PC-3 (cell line): Measurements from ENCODE around the gene NRIP1. TPM values are rescaled to one million over a fixed set of nuclear protein-coding genes. Genes with fewer than 3 reads are reported as not detected.

Source experiments
- ATAC-seq: fragments of 200-7000 bp; cut with Tn5 transposase; 2 replicates; pipeline ENCODE4 v1.9.1; 2020; ENCODE audit warnings: mild to moderate bottlenecking, moderate library complexity
- BruUV-seq: library from RNA; stranded (reverse); fragments of 400-500 nt; replicated peaks from 2 replicates; lab custom pipeline; 2021; lab: Mats Ljungman, UMichigan
- CTCF ChIA-PET: fragments of 300-600 bp; sonication (Branson Sonifier 250); formaldehyde crosslinking; loops from one replicate; lab custom pipeline; 2022; ENCODE audit warnings: antibody characterized with exemption; lab: Charles Lee
- POLR2A ChIA-PET: fragments of 300-600 bp; sonication (Branson Sonifier 250); formaldehyde crosslinking; loops from one replicate; lab custom pipeline; 2022; ENCODE audit warnings: antibody characterized with exemption; ENCODE audit not compliant: unreplicated experiment; lab: Charles Lee
- DNase-seq: peaks from one replicate; pipeline ENCODE4 v3.0.0-alpha.2; 2015
- H2AFZ ChIP-seq: fragments of 300-600 bp; sonication (generic); 2 replicates; pipeline ENCODE4 v1.6.0; 2016; ENCODE audit warnings: antibody characterized with exemption, low read length
- H3F3A ChIP-seq: fragments of 300-600 bp; sonication (generic); one replicate; pipeline ENCODE4 v1.6.0; 2017; ENCODE audit warnings: antibody characterized with exemption, low read length, control low read depth, mild to moderate bottlenecking; ENCODE audit not compliant: unreplicated experiment
- H3K27ac ChIP-seq: fragments of 300-600 bp; sonication (generic); 2 replicates; pipeline ENCODE4 v1.5.1; 2016; ENCODE audit warnings: mild to moderate bottlenecking, low read length
- H3K27me3 ChIP-seq: fragments of 300-600 bp; sonication (generic); 2 replicates; pipeline ENCODE4 v1.6.1; 2016; ENCODE audit warnings: low read length, mixed read lengths
- H3K36me3 ChIP-seq: fragments of 300-600 bp; sonication (generic); 2 replicates; pipeline ENCODE4 v1.6.1; 2016; ENCODE audit warnings: low read depth, mixed run types, low read length, mixed read lengths
- H3K4me1 ChIP-seq: fragments of 300-600 bp; sonication (generic); 2 replicates; pipeline ENCODE4 v1.5.1; 2016; ENCODE audit warnings: low read length; ENCODE audit not compliant: insufficient read depth
- H3K4me2 ChIP-seq: fragments of 300-600 bp; sonication (generic); 2 replicates; pipeline ENCODE4 v1.6.0; 2016; ENCODE audit warnings: low read length
- H3K4me3 ChIP-seq: fragments of 300-600 bp; sonication (generic); 2 replicates; pipeline ENCODE4 v1.5.1; 2016; ENCODE audit warnings: mild to moderate bottlenecking, low read length, mixed read lengths
- H3K79me2 ChIP-seq: fragments of 300-600 bp; sonication (generic); 2 replicates; pipeline ENCODE4 v1.6.1; 2017; ENCODE audit warnings: low read length, mixed read lengths
- H3K9ac ChIP-seq: fragments of 300-600 bp; sonication (generic); 2 replicates; pipeline ENCODE4 v1.6.0; 2016; ENCODE audit warnings: mild to moderate bottlenecking, low read length
- H3K9me2 ChIP-seq: fragments of 300-600 bp; sonication (generic); replicated peaks from 2 replicates; pipeline ENCODE4 v1.6.1; 2016; ENCODE audit warnings: mixed run types, low read length, mixed read lengths
- H3K9me3 ChIP-seq: fragments of 300-600 bp; sonication (generic); 2 replicates; pipeline ENCODE4 v1.6.1; 2016; ENCODE audit warnings: low read length, mixed read lengths
- H4K20me1 ChIP-seq: fragments of 300-600 bp; sonication (generic); 2 replicates; pipeline ENCODE4 v1.6.1; 2016; ENCODE audit warnings: low read length, mixed read lengths
- CTCF ChIP-seq: fragments of 300-600 bp; sonication (generic); conservative IDR thresholded peaks from 2 replicates; pipeline ENCODE4 v1.5.1; 2017; ENCODE audit warnings: antibody characterized with exemption, low read depth, mild to moderate bottlenecking, low read length
- EZH2 ChIP-seq: fragments of 300-600 bp; sonication (generic); IDR thresholded peaks from one replicate; pipeline ENCODE4 v1.6.1; 2017; ENCODE audit warnings: antibody characterized with exemption, mild to moderate bottlenecking, low read length; ENCODE audit not compliant: unreplicated experiment
- EZH2phosphoT487 ChIP-seq: fragments of 300-600 bp; sonication (generic); IDR thresholded peaks from 2 replicates; pipeline ENCODE4 v1.6.1; 2018; ENCODE audit warnings: mild to moderate bottlenecking, antibody characterized with exemption, low read length, borderline replicate concordance
- intact Hi-C: fragments of 100-400 bp; cut with micrococcal nuclease; formaldehyde crosslinking; loops from 2 replicates; pipeline ENCODE4 v1.9.0; 2023
- total RNA-seq: library from RNA; depleted of rRNA; stranded (reverse); fragments of >200 nt; gene quantifications from 2 replicates; pipeline ENCODE4 v1.2.3, GENCODE V29; 2014

NRIP1 gene
- total RNA-seq, 1 experiment from 2014 or later: 69.2 TPM

GRCh38 chr21:15090390-15090789, 25.6 kb upstream of the NRIP1 start:
- Histone ChIP-seq H3K9me2 (no peaks in the 10 kb centered on the region), H3K9me3 (no peaks in the 10 kb centered on the region), H3K36me3 (no peaks in the 10 kb centered on the region), H3K4me3 (no peak overlapping the region), H3K79me2 (no peaks in the 10 kb centered on the region), H3K4me1 (peaks cover 7% of the 10 kb centered on the region; the same call in 1 of the 2 replicates), H4K20me1 (no peaks in the 10 kb centered on the region), H3K9ac (no peak overlapping the region), H3K27me3 (no peaks in the 10 kb centered on the region), H2AFZ (no peak overlapping the region), H3K27ac (no peak overlapping the region), H3K4me2 (no peak overlapping the region), H3F3A (no peaks in the 10 kb centered on the region)
- intact Hi-C loops: loop anchor here (5.0 kb wide), 1 partner anchor 82 kb away; no protein-coding TSS in a partner anchor
- ChIA-PET CTCF (no interaction called here), POLR2A (no interaction called here)
- ATAC-seq: no peak
- no peak for TF ChIP-seq EZH2
- TF ChIP-seq EZH2phosphoT487: no peak
- TF ChIP-seq CTCF: no peak
- no peak for DNase-seq
- BruUV-seq: no TSS peak

- Histone ChIP-seq H3K9me3 (no peaks in the 10 kb centered on the region), H2AFZ (no peak overlapping the region), H3K9ac (no peak overlapping the region), H3K4me1 (peaks cover 7% of the 10 kb centered on the region; the same call in 1 of the 2 replicates), H3K4me2 (no peak overlapping the region), H3F3A (no peaks in the 10 kb centered on the region), H3K4me3 (no peak overlapping the region), H3K27me3 (no peaks in the 10 kb centered on the region), H3K79me2 (no peaks in the 10 kb centered on the region), H3K36me3 (no peaks in the 10 kb centered on the region), H3K27ac (no peak overlapping the region), H3K9me2 (no peaks in the 10 kb centered on the region), H4K20me1 (no peaks in the 10 kb centered on the region)
- no peak for ATAC-seq
- intact Hi-C loops: no loop called here
- no peak for DNase-seq
- TF ChIP-seq CTCF (no peak), EZH2 (no peak), EZH2phosphoT487 (no peak)
- ChIA-PET CTCF (no interaction called here), POLR2A (no interaction called here)
- BruUV-seq: no TSS peak
Measured at GRCh38 chr21:15088488-15088887, 23.7 kb upstream of the NRIP1 start.

GRCh38 chr21:15084668-15085067, 19.9 kb upstream of the NRIP1 start:
- Histone ChIP-seq H3K9ac (no peak overlapping the region), H3K27ac (no peak overlapping the region), H3F3A (no peaks in the 10 kb centered on the region), H3K9me2 (no peaks in the 10 kb centered on the region), H3K4me2 (no peak overlapping the region), H3K36me3 (no peaks in the 10 kb centered on the region), H3K4me3 (no peak overlapping the region), H3K27me3 (no peaks in the 10 kb centered on the region), H4K20me1 (no peaks in the 10 kb centered on the region), H3K9me3 (no peaks in the 10 kb centered on the region), H3K79me2 (no peaks in the 10 kb centered on the region), H3K4me1 (no peaks in the 10 kb centered on the region), H2AFZ (no peak overlapping the region)
- intact Hi-C loops: no loop called here
- DNase-seq (no peak), ATAC-seq (no peak)
- TF ChIP-seq EZH2phosphoT487 (no peak), CTCF (no peak), EZH2 (no peak)
- ChIA-PET CTCF (no interaction called here), POLR2A (no interaction called here)
- BruUV-seq: no TSS peak
